GM12878 (cell line): ENCODE measurements around the gene MYLK3. TPM values are rescaled to one million over a fixed set of nuclear protein-coding genes. Genes with fewer than 3 reads are reported as not detected.

Source experiments
- ATAC-seq: fragments of 200-7000 bp; cut with Tn5 transposase; 3 replicates; pipeline ENCODE4 v1.9.1; 2020; ENCODE audit warnings: mild to moderate bottlenecking, moderate library complexity
- BruUV-seq: library from RNA; stranded (reverse); fragments of 400-500 nt; replicated peaks from 2 replicates; lab custom pipeline; 2021; lab: Mats Ljungman, UMichigan
- CTCF ChIA-PET: fragments of 300-600 bp; sonication (Branson Sonifier 250); formaldehyde crosslinking; extraction: SDS; loops from one replicate; lab custom pipeline; 2021; ENCODE audit warnings: inconsistent platforms; lab: Yijun Ruan, JAX
- POLR2A ChIA-PET: fragments of 350-600 bp; formaldehyde crosslinking; extraction: SDS; loops from one replicate; lab custom pipeline; 2021; ENCODE audit warnings: inconsistent platforms; lab: Charles Lee
- RAD21 ChIA-PET: fragments of 300-600 bp; sonication (Branson Sonifier 250); formaldehyde crosslinking; loops from one replicate; lab custom pipeline; 2023; ENCODE audit warnings: antibody characterized with exemption; ENCODE audit not compliant: unreplicated experiment; lab: Charles Lee
- SMC1A ChIA-PET: fragments of 300-600 bp; sonication (Branson Sonifier 250); formaldehyde crosslinking; loops from one replicate; lab custom pipeline; 2023; ENCODE audit not compliant: unreplicated experiment, uncharacterized antibody; lab: Charles Lee
- DNase-seq: peaks from one replicate; pipeline ENCODE4 v3.0.0-alpha.2; 2011; ENCODE audit warnings: low read depth, low spot score
- FAIRE-seq: peaks from 3 replicates; lab custom pipeline; 2011; peaks lifted over from hg19 to GRCh38; lab: Jason Lieb, UNC
- H2AFZ ChIP-seq: 2 replicates; pipeline ENCODE4 v1.6.0; 2011; ENCODE audit warnings: low read depth, low read length, control low read depth; ENCODE audit not compliant: control insufficient read depth
- H3K27ac ChIP-seq: 2 replicates; pipeline ENCODE4 v1.5.1; 2011; ENCODE audit warnings: control low read depth; ENCODE audit not compliant: control insufficient read depth, insufficient read depth
- H3K27me3 ChIP-seq, 2 experiments: replicated peaks in 1 of 2; 2 replicates each; pipeline versions ENCODE4 v1.6.0 to v1.6.1; 2011; ENCODE audit warnings: low read length in 1 of 2; ENCODE audit not compliant: control insufficient read depth in 2 of 2, insufficient read depth in 2 of 2
- H3K36me3 ChIP-seq, 2 experiments: 2 replicates each; pipeline ENCODE4 v1.5.1; 2011; ENCODE audit warnings: low read length in 1 of 2; ENCODE audit not compliant: control insufficient read depth in 2 of 2, insufficient read depth in 2 of 2
- H3K4me1 ChIP-seq: 2 replicates; pipeline ENCODE4 v1.6.1; 2011; ENCODE audit warnings: mild to moderate bottlenecking, low read length, moderate library complexity, mixed read lengths; ENCODE audit not compliant: control insufficient read depth, insufficient read depth
- H3K4me2 ChIP-seq: 2 replicates; pipeline ENCODE4 v1.6.0; 2011; ENCODE audit warnings: control low read depth; ENCODE audit not compliant: control insufficient read depth, insufficient read depth
- H3K4me3 ChIP-seq: fragments of 200-600 bp; sonication (generic); 2 replicates; pipeline ENCODE4 v1.5.1; 2016
- H3K79me2 ChIP-seq: 2 replicates; pipeline ENCODE4 v1.6.0; 2011; ENCODE audit warnings: low read length; ENCODE audit not compliant: control insufficient read depth, insufficient read depth
- H3K9ac ChIP-seq: 2 replicates; pipeline ENCODE4 v1.8.0; 2011; ENCODE audit warnings: low read length, control low read depth, mixed read lengths; ENCODE audit not compliant: control insufficient read depth, insufficient read depth
- H3K9me3 ChIP-seq: replicated peaks from 3 replicates; pipeline ENCODE4 v1.5.1; 2011; ENCODE audit warnings: mild to moderate bottlenecking, low read length; ENCODE audit not compliant: control insufficient read depth, insufficient read depth
- H4K20me1 ChIP-seq: 2 replicates; pipeline ENCODE4 v1.6.0; 2011; ENCODE audit not compliant: control insufficient read depth, insufficient read depth
- BCL11A ChIP-seq: IDR thresholded peaks from 2 replicates; pipeline ENCODE4 v1.6.1; 2011; ENCODE audit warnings: low read depth, low read length
- BMI1 ChIP-seq: fragments of 450-650 bp; IDR thresholded peaks from 2 replicates; pipeline ENCODE4 v1.6.1; 2016; ENCODE audit warnings: mild to moderate bottlenecking, moderate library complexity, borderline replicate concordance
- CEBPB ChIP-seq, 2 experiments: fragments of 150-350 bp in 1 of 2; IDR thresholded peaks; 2 replicates each; pipeline ENCODE4 v1.6.1; 2012 to 2014; ENCODE audit warnings: low read depth in 2 of 2, low read length in 2 of 2, borderline replicate concordance in 1 of 2, inconsistent platforms in 1 of 2
- CHD1 ChIP-seq: IDR thresholded peaks from 2 replicates; pipeline ENCODE4 v1.6.1; 2012; ENCODE audit warnings: low read depth, low read length, improper control_type of control experiment
- IRF4 ChIP-seq: IDR thresholded peaks from 2 replicates; pipeline ENCODE4 v1.6.1; 2011; ENCODE audit warnings: low read depth, low read length
- JUND ChIP-seq: IDR thresholded peaks from 2 replicates; pipeline ENCODE4 v1.6.1; 2012; ENCODE audit warnings: low read depth, mild to moderate bottlenecking, low read length, improper control_type of control experiment, moderate library complexity
- MYB ChIP-seq: fragments of 150-350 bp; IDR thresholded peaks from 2 replicates; pipeline ENCODE4 v1.6.1; 2014; ENCODE audit warnings: mild to moderate bottlenecking, low read depth, low read length, borderline replicate concordance
- PBX3 ChIP-seq: IDR thresholded peaks from 2 replicates; pipeline ENCODE4 v1.6.1; 2011; ENCODE audit warnings: mild to moderate bottlenecking, low read depth, low read length, moderate library complexity; ENCODE audit not compliant: insufficient replicate concordance
- PML ChIP-seq: IDR thresholded peaks from 2 replicates; pipeline ENCODE4 v1.6.1; 2012; ENCODE audit warnings: low read length, inconsistent platforms
- SKIL ChIP-seq: fragments of 450-650 bp; IDR thresholded peaks from 2 replicates; pipeline ENCODE4 v1.6.1; 2017; ENCODE audit warnings: mild to moderate bottlenecking, low read depth, inconsistent platforms; ENCODE audit not compliant: poor library complexity, severe bottlenecking
- SMAD1 ChIP-seq: fragments of 450-650 bp; IDR thresholded peaks from 2 replicates; pipeline ENCODE4 v1.6.1; 2018; ENCODE audit warnings: mild to moderate bottlenecking, low read depth; ENCODE audit not compliant: partially characterized antibody
- STAT3 ChIP-seq: IDR thresholded peaks from 2 replicates; pipeline ENCODE4 v1.6.1; 2011; ENCODE audit warnings: low read depth, low read length, improper control_type of control experiment
- TCF12 ChIP-seq: IDR thresholded peaks from 2 replicates; pipeline ENCODE4 v1.6.1; 2011; ENCODE audit warnings: low read depth, mild to moderate bottlenecking, low read length
- ZBTB4 ChIP-seq: fragments of 450-650 bp; formaldehyde crosslinking; IDR thresholded peaks from 2 replicates; pipeline ENCODE4 v1.4.0; 2022; ENCODE audit warnings: mild to moderate bottlenecking, moderate library complexity
- WGBS: methylation state at CpG from one replicate; pipeline ENCODE4 v1.1.6; 2016; ENCODE audit warnings: low lambda C conversion rate; ENCODE audit not compliant: insufficient replicate concordance, insufficient coverage; ENCODE audit errors: missing lambda C conversion rate; 5-methylcytosine and 5-hydroxymethylcytosine counted together
- in situ Hi-C: fragments of 300-500 bp; cut with MboI; formaldehyde crosslinking; loops from 9 replicates; pipeline ENCODE4 v1.14.3; 2018; ENCODE audit warnings: mixed read lengths
- intact Hi-C: fragments of 100-400 bp; cut with micrococcal nuclease; formaldehyde crosslinking; loops from one replicate; pipeline ENCODE4 v1.14.2; 2022; ENCODE audit not compliant: unreplicated experiment
- polyA plus RNA-seq, 11 experiments: library from polyadenylated mRNA; depleted of rRNA in 4 of 11; unstranded in 6 of 11; stranded (reverse) in 5 of 11; fragments of >200 nt; fragmentation: Nextera tagmentation in 4 of 11; fragmentation: Illumina TruSeq in 1 of 11; extraction: Ambion mirVana in 4 of 11; extraction: Trizol in 1 of 11; gene quantifications; 1 replicate in 1 of 11; 2 replicates in 10 of 11; pipeline versions ENCODE4 v1.2.1 to v1.2.3, GENCODE V29; 2011 to 2016; ENCODE audit warnings: inconsistent platforms in 2 of 11, missing spikeins in 2 of 11, low read depth in 1 of 11
- total RNA-seq, 4 experiments: library from RNA; depleted of rRNA in 3 of 4; stranded (reverse); fragments of >200 nt in 3 of 4; fragmentation: Illumina TruSeq in 1 of 4; extraction: Trizol in 1 of 4; gene quantifications; 2 replicates each; pipeline versions ENCODE4 v1.2.1 to v1.2.3, GENCODE V29; 2013 to 2021

Gene MYLK3
- total and polyA plus RNA-seq, 10 of the 15 experiments (the other 5 are each of a cell fraction or from before 2014, with no cell fraction given) = 0.02 to 0.46 (median 0.17) TPM

GRCh38 chr16:46696957-46697356, 51.2 kb downstream of the MYLK3 start:
- DNase-seq = no peak
- SMC1A ChIA-PET = interaction anchor here (1.1 kb wide), 1 partner anchor 98 kb away, joined by 3 read pairs; no protein-coding TSS in a partner anchor
- BruUV-seq = no TSS peak
- H3K36me3 ChIP-seq = peaks cover 2 to 15% of the 10 kb centered on the region in 2 experiments; a peak in 2 of 4 replicates
- H3K4me2 ChIP-seq = no peak overlapping the region
- intact Hi-C loops (no loop called here), in situ Hi-C loops (loop anchor here (10.0 kb wide), 1 partner anchor 128 kb away; no protein-coding TSS in a partner anchor)
- H3K4me1 ChIP-seq = no peaks in the 10 kb centered on the region
- H4K20me1 ChIP-seq = no peaks in the 10 kb centered on the region
- H3K27me3 ChIP-seq = no peaks in the 10 kb centered on the region
- no peak for ATAC-seq
- no peak for FAIRE-seq
- H3K79me2 ChIP-seq = peaks cover 11% of the 10 kb centered on the region
- no peak overlapping the region for H3K4me3 ChIP-seq
- CTCF ChIA-PET = interaction anchor here (1.0 to 1.8 kb wide), 4 partner anchors 19 to 104 kb away, joined by 3 to 7 read pairs (median 3); no protein-coding TSS in a partner anchor
- RAD21 ChIA-PET = no interaction called here
- H3K27ac ChIP-seq = no peak overlapping the region
- POLR2A ChIA-PET = no interaction called here
- no peaks in the 10 kb centered on the region for H3K9me3 ChIP-seq
- H3K9ac ChIP-seq = no peak overlapping the region
- no peak overlapping the region for H2AFZ ChIP-seq
- 96% methylated on average over 3 of the region's 3 CpGs for WGBS
- TF ChIP-seq BMI1 (no peak), CHD1 (no peak), ZBTB4 (no peak), JUND (no peak), IRF4 (no peak), TCF12 (no peak), BCL11A (no peak), PML (no peak), SKIL (no peak), CEBPB (IDR thresholded peaks at IDR 0.05; ENCODE audit: borderline replicate concordance in 1 of 2, low read depth in 2 of 2, low read length in 2 of 2) (no peak), STAT3 (no peak), PBX3 (no peak), MYB (no peak), SMAD1 (no peak)
